NT2/D1 (cell line): ENCODE results near the gene LYVE1.

Source experiments
- SUZ12 ChIP-seq: IDR thresholded peaks from 2 replicates; pipeline ENCODE4 v1.6.1; 2011; ENCODE audit not compliant: insufficient read length, insufficient read depth; ENCODE audit errors: extremely low read depth
- ZNF274 ChIP-seq: IDR thresholded peaks from 2 replicates; pipeline ENCODE4 v1.6.1; 2011; ENCODE audit warnings: mild to moderate bottlenecking, low read depth, low read length

GRCh38 chr11:10580623-10581022 lies 12.2 kb upstream of the LYVE1 start:
- TF ChIP-seq SUZ12 (no peak), ZNF274 (no peak)
